Activated CD4-positive, alpha-beta memory T cell treated with anti-CD3 and anti-CD28 coated beads, Interleukin-2, amount 10 ng/mL, durations not matched to agents 7 days and 5 days (primary cell): Measurements from ENCODE around the gene SLC16A10. TPM values are rescaled to one million over a fixed set of nuclear protein-coding genes. Genes with fewer than 3 reads are reported as not detected.
"Not testable (repeated sequence)": the region's sequence is repeated elsewhere in the genome, so short reads cannot be mapped to it uniquely, and the experiment has no call there.

Source experiments
- CTCF ChIA-PET: fragments of 350-600 bp; sonication (Branson Sonifier 250); formaldehyde crosslinking; loops from one replicate; lab custom pipeline; 2021; ENCODE audit warnings: antibody characterized with exemption, inconsistent platforms; lab: Charles Lee
- POLR2A ChIA-PET: fragments of 350-600 bp; sonication (Branson Sonifier 250); formaldehyde crosslinking; loops from one replicate; lab custom pipeline; 2021; ENCODE audit warnings: antibody characterized with exemption; lab: Charles Lee
- DNase-seq: peaks from one replicate; pipeline ENCODE4 v3.0.0-alpha.2; 2020
- H3K27ac Mint-ChIP-seq: one replicate; pipeline ENCODE4 v1.8.0; 2021; ENCODE audit warnings: mild to moderate bottlenecking, mixed read lengths
- H3K27me3 Mint-ChIP-seq: one replicate; pipeline ENCODE4 v1.8.0; 2021; ENCODE audit warnings: mixed read lengths
- H3K36me3 Mint-ChIP-seq: one replicate; pipeline ENCODE4 v1.8.0; 2021; ENCODE audit warnings: low read depth, mixed read lengths
- H3K4me1 Mint-ChIP-seq: one replicate; pipeline ENCODE4 v1.8.0; 2021; ENCODE audit warnings: mixed read lengths
- H3K4me3 Mint-ChIP-seq: one replicate; pipeline ENCODE4 v1.8.0; 2021; ENCODE audit warnings: mild to moderate bottlenecking, mixed read lengths
- H3K9me3 Mint-ChIP-seq: one replicate; pipeline ENCODE4 v1.8.0; 2021; ENCODE audit warnings: mixed read lengths
- total RNA-seq, 2 experiments: library from RNA; stranded (reverse); gene quantifications; one replicate each; pipeline ENCODE4 v1.2.3, GENCODE V29; 2021

The SLC16A10 gene
- total RNA-seq, 2 experiments from 2014 or later, result 1.2 to 1.4 TPM

DNA sequence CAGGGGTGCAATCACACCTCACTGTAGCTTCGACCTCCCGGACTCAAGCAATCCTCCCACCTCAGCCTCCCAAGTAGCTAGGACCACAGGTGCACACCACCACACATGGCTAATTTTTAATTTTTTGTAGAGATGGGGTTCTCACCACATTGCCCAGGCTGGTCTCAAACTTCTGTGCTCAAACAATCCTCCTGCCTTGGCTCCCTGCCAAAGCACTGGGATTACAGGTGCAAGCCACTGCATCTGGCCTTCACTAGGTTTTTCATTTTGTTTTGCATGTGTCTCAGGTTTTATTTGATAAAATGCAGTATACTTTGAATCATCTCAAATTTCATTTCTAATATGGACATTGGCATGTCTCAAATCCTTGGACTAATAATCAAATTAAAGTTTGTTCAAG is 98.7 kb downstream of the SLC16A10 start:
- Mint-ChIP-seq H3K27me3 (no peaks in the 10 kb centered on the region), H3K4me1 (peaks cover 7% of the 10 kb centered on the region), H3K9me3 (peaks cover 1% of the 10 kb centered on the region), H3K4me3 (no peak overlapping the region), H3K27ac (no peak overlapping the region), H3K36me3 (peaks cover 3% of the 10 kb centered on the region)
- CTCF ChIA-PET, result no interaction called here
- POLR2A ChIA-PET, result interaction anchor here (0.6 kb wide), 1 partner anchor 45 kb away, joined by 3 read pairs; no protein-coding TSS in a partner anchor
- no peak for DNase-seq

DNA sequence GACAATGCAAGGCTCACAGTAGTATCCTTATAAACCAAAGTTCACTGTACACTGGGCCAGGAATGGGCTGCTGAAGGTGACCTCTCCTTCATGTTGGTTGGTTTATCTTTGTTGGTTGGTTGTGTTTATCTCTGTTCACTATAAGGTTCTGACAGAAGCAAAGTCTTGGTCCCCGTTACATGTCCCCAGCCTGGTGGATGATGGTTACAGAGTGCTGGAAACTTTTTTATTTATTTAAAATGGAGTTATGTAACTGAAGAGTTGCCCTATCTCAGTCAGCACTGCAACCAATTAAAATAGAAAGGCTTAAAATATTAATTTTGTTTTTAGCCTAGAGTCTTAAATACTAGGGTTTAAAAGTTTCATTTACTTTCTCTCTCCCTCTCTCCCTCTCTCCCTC is 100.6 kb downstream of the SLC16A10 start:
- Mint-ChIP-seq H3K27ac (no peak overlapping the region), H3K4me1 (peaks cover 7% of the 10 kb centered on the region), H3K27me3 (peaks cover 4% of the 10 kb centered on the region), H3K9me3 (peaks cover 9% of the 10 kb centered on the region), H3K4me3 (no peak overlapping the region), H3K36me3 (peaks cover 5% of the 10 kb centered on the region)
- ChIA-PET CTCF (no interaction called here), POLR2A (no interaction called here)
- DNase-seq, result no peak

DNA sequence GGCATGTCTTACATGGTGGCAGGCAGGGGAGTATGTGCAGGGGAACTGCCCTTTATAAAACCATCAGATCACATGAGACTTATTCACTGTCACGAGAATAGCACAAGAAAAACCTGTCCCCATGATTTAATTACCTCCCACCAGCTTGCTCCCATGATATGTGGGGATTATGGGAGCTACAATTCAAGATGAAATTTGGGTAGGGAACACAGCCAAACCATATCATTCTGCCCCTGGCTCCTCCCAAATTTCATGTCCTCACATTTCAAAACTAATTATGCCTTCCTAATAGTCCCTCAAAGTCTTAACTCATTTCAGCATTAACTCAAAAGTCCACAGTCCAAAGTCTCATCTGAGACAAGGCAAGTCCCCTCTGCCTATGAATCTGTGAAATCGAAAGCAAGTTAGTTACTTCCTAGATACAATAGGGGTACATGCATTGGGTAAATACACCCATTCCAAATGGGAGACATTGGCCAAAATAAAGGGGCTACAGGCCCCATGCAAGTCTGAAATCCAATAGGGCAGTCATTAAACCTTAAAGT is 102.4 kb downstream of the SLC16A10 start:
- H3K27me3 Mint-ChIP-seq, H3K9me3 Mint-ChIP-seq, DNase-seq, CTCF ChIA-PET, H3K36me3 Mint-ChIP-seq, POLR2A ChIA-PET, H3K27ac Mint-ChIP-seq, H3K4me1 Mint-ChIP-seq, H3K4me3 Mint-ChIP-seq: not testable (repeated sequence)

DNA sequence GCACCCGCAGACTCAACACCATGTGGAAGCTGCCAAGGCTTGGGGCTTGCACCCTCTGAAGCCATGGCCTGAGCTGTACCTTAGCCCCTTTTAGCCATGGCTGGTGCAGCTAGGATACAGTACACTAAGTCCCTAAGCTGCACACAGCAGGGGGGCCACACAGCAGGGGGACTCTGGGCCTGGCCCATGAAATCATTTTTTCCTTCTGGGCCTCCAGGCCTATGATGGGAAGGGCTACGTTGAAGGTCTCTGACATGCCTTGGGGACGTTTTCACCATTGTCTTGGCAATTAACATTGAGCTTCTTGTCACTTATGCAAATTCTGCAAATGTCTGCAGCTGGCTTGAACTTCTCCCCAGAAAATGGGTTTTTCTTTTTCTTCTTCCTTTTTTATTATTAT is 103.3 kb downstream of the SLC16A10 start:
- POLR2A ChIA-PET, result no interaction called here
- no peak for DNase-seq
- CTCF ChIA-PET, result no interaction called here
- H3K4me3 Mint-ChIP-seq, result no peak overlapping the region
- H3K4me1 Mint-ChIP-seq, result no peaks in the 10 kb centered on the region
- peaks cover 9% of the 10 kb centered on the region for H3K9me3 Mint-ChIP-seq
- H3K36me3 Mint-ChIP-seq, result peaks cover 5% of the 10 kb centered on the region
- H3K27me3 Mint-ChIP-seq, result peaks cover 6% of the 10 kb centered on the region
- H3K27ac Mint-ChIP-seq, result no peak overlapping the region

DNA sequence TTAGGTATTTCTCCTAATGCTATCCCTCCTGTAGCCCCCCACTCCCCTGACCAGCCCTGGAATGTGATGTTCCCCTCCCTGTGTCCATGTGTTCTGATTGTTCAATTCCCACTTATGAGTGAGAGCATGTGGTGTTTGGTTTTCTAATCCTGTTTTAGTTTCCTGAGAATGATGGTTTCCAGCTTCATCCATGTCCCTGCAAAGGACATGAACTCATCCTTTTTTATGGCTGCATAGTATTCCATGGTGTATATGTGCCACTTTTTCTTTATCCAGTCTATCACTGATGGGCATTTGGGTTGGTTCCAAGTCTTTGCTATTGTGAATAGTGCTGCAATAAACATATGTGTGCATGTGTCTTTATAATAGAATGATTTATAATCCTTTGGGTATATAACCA is 103.8 kb downstream of the SLC16A10 start:
- DNase-seq, H3K9me3 Mint-ChIP-seq, H3K27ac Mint-ChIP-seq, H3K36me3 Mint-ChIP-seq, CTCF ChIA-PET, H3K4me3 Mint-ChIP-seq, POLR2A ChIA-PET, H3K4me1 Mint-ChIP-seq, H3K27me3 Mint-ChIP-seq: not testable (repeated sequence)

DNA sequence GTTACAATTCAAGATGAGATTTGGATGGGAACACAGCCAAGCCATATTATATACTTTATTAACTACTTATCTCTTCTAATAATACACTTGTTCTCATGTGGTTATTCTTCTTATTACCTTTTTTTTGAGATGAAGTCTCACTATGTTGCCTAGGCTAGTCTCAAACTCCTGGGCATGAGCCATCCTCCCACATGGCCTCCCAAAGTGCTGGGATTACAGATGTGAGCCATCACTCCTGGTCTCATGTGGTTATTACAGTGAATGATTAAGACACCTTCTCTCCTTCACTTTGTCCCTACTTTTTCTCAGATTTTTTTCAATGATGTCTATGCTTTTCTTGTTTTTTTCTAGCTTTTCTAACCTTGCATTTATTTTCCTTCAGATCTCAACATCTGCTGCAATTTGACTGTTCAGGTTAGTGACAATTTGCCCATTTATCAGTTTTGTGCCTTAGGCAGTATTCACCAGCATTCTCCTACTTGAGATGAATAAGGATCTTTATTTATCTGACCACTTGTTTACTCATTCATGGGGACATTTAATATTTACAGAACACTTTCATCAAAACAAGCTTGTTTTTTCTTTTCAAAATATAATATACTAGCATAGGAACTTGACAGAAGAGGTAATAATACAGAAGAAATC is 105.7 kb downstream of the SLC16A10 start:
- CTCF ChIA-PET, result no interaction called here

DNA sequence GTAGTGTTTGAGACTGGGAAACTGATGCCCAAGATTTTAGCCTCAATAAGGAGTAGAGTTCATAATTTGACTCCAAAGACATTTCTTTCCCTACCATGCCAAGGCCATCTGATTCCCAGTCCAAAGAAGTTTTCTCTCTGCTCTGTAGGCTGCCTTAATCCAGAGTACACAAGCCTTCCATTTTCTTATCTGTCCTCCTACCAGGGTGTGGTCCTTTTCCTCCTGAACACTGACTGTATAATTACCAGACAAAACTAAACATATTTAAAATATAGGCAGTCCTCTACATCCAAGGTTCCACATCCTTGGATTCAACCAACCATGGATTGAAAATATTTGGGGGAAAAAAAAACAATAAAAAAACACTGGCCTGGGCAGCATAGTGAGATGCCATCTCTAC is 108.4 kb downstream of the SLC16A10 start:
- ChIA-PET POLR2A (no interaction called here), CTCF (no interaction called here)
- no peak overlapping the region for H3K27ac Mint-ChIP-seq
- H3K4me1 Mint-ChIP-seq, result no peaks in the 10 kb centered on the region
- no peak for DNase-seq
- H3K9me3 Mint-ChIP-seq, result peaks cover 9% of the 10 kb centered on the region
- H3K36me3 Mint-ChIP-seq, result peaks cover 5% of the 10 kb centered on the region
- no peak overlapping the region for H3K4me3 Mint-ChIP-seq
- H3K27me3 Mint-ChIP-seq, result peaks cover 6% of the 10 kb centered on the region

More for the DNA sequence above, 105.7 kb downstream of the SLC16A10 start:
- POLR2A ChIA-PET, result no interaction called here
- peaks cover 5% of the 10 kb centered on the region for H3K36me3 Mint-ChIP-seq
- H3K4me1 Mint-ChIP-seq, result no peaks in the 10 kb centered on the region
- DNase-seq, result no peak
- H3K27me3 Mint-ChIP-seq, result peaks cover 6% of the 10 kb centered on the region
- H3K27ac Mint-ChIP-seq, result no peak overlapping the region
- H3K4me3 Mint-ChIP-seq, result no peak overlapping the region
- peaks cover 9% of the 10 kb centered on the region for H3K9me3 Mint-ChIP-seq

DNA sequence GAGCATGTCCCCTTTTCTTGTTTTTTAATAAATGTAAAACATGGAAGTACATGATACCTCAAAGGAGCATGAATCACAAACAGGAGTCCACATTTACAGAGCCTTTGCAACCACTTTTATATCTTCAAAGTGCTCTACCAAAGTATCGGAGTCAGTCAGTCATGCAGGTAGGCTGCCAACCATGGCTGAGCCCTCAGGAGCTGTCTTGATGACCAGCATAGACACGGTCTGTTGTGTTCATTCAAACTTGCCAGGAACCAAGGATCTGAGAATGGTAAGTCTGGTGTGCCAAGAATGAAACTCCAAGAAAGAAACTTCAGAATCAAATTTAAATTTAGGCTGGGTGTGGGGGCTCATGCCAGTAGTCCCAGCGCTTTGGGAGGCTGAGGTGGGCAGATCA is 111.5 kb downstream of the SLC16A10 start:
- no peaks in the 10 kb centered on the region for H3K4me1 Mint-ChIP-seq
- POLR2A ChIA-PET, result no interaction called here
- no peaks in the 10 kb centered on the region for H3K27me3 Mint-ChIP-seq
- H3K36me3 Mint-ChIP-seq, result no peaks in the 10 kb centered on the region
- CTCF ChIA-PET, result interaction anchor here (0.9 kb wide), 1 partner anchor 10 kb away, joined by 4 read pairs; no protein-coding TSS in a partner anchor
- H3K4me3 Mint-ChIP-seq, result no peak overlapping the region
- H3K9me3 Mint-ChIP-seq, result no peaks in the 10 kb centered on the region
- no peak for DNase-seq
- H3K27ac Mint-ChIP-seq, result no peak overlapping the region

DNA sequence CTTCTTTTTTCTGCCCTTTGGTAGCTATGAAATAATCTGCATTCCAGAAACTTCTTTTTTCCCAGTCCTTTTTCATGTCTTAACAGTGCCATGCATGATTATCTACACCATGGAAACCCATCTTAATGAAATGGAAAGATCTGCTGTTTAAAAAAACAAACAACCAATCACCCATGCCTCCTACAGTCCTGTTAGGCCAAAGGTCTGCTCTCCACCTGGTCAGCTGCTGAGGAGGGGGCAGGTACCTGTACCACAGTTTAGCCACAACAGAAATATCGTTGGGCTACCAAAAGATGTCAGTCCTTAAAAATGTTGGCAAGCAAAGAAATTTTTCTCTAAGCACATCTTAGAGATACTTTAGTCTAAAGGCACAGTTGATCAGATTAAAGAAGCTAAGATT is 112.6 kb downstream of the SLC16A10 start:
- H3K27me3 Mint-ChIP-seq, result no peaks in the 10 kb centered on the region
- no peak overlapping the region for H3K4me3 Mint-ChIP-seq
- H3K27ac Mint-ChIP-seq, result no peak overlapping the region
- no peaks in the 10 kb centered on the region for H3K4me1 Mint-ChIP-seq
- ChIA-PET CTCF (interaction anchor here (0.6 to 1.3 kb wide), 2 partner anchors 10 to 81 kb away, joined by 3 read pairs; no protein-coding TSS in a partner anchor), POLR2A (no interaction called here)
- DNase-seq, result no peak
- H3K9me3 Mint-ChIP-seq, result no peaks in the 10 kb centered on the region
- no peaks in the 10 kb centered on the region for H3K36me3 Mint-ChIP-seq

DNA sequence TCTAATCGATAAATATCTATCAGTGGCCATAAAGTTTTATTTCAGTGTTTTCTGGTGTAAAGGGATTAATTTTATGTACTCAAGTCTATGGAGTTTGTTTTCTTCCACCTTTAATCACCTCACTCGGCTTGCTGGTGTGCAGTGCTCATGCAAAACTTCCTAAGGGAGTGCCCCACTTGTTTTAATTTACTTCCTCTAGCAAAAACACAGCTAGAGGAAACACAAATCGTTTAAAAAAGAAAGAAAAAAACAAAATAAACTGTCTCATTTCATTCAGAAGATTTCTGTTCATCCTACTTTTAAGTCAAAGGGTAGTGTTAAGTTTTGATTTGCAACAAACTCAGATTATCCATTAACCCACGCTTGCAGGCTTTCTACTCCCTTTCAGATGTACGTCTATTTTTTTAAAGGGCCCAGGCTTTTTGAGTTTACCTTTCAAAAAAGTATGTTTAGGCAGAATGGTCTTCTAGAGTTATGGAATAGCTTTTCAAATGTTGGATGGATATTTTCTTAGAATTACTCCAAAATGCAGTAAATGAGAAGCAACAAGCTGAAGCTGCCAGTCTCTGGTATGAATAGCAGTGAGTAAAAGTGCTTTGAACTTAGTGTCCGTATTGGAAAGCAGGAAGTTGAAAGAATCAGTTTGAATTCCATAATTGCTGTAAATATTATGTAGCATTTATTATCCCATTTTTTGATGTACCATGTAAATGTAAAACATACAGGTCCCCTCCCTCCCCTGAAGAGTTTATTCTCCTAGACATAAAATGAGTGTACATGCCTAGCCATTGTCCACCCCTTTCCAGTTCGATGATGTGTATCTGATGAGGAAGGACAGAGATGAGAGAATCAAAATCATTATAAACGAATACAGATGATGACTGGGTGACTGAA is 113.3 kb downstream of the SLC16A10 start:
- Mint-ChIP-seq H3K36me3 (no peaks in the 10 kb centered on the region), H3K27ac (no peak overlapping the region), H3K9me3 (no peaks in the 10 kb centered on the region), H3K4me1 (no peaks in the 10 kb centered on the region), H3K4me3 (no peak overlapping the region), H3K27me3 (no peaks in the 10 kb centered on the region)
- POLR2A ChIA-PET, result no interaction called here
- no peak for DNase-seq
- CTCF ChIA-PET, result interaction anchor here (1.3 kb wide), 1 partner anchor 10 kb away, joined by 3 read pairs; no protein-coding TSS in a partner anchor

DNA sequence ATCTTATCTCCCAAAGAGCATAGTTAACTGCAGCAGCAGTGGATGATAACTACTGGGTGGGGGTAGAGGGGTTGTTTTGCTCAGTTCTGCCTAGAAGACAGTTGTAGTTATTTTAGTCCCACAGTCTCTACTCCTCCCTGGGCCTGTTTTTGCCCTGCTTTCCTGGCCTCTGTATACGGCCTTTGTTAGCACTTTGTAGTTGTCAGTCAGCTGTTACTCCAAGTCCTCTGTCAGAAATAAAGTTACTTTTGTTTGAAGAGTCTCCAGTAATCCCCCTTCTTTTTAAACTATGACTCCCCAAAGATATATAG is 113.9 kb downstream of the SLC16A10 start:
- ChIA-PET CTCF (interaction anchor here (1.3 kb wide), 1 partner anchor 9 kb away, joined by 3 read pairs; no protein-coding TSS in a partner anchor), POLR2A (no interaction called here)
- Mint-ChIP-seq H3K27me3 (no peaks in the 10 kb centered on the region), H3K36me3 (no peaks in the 10 kb centered on the region), H3K4me1 (no peaks in the 10 kb centered on the region), H3K4me3 (no peak overlapping the region), H3K27ac (no peak overlapping the region), H3K9me3 (no peaks in the 10 kb centered on the region)
- DNase-seq, result no peak

DNA sequence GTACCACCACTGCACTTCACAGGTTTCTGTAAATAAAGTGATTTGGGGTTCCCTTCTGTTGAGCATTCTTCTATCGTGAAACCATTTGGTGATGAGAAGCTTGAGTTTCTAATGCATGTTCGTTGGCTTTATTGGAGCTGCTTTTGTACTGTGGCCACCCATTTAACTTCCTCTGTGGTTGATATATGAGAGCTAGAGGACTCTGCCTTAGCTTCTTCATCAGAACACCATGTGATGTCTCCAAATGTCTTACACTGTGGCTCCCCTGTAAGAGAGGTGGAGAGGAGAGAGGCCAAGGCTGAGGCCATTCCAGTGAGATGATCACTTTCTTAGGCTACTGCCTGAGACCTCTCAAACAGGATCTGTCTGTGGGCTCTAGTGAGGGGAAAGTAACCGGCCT is 114.5 kb downstream of the SLC16A10 start:
- H3K9me3 Mint-ChIP-seq, result no peaks in the 10 kb centered on the region
- DNase-seq, result no peak
- no peaks in the 10 kb centered on the region for H3K36me3 Mint-ChIP-seq
- no peak overlapping the region for H3K4me3 Mint-ChIP-seq
- no peak overlapping the region for H3K27ac Mint-ChIP-seq
- POLR2A ChIA-PET, result no interaction called here
- no peaks in the 10 kb centered on the region for H3K27me3 Mint-ChIP-seq
- CTCF ChIA-PET, result interaction anchor here (0.6 kb wide), 1 partner anchor 8 kb away, joined by 6 read pairs; no protein-coding TSS in a partner anchor
- no peaks in the 10 kb centered on the region for H3K4me1 Mint-ChIP-seq

DNA sequence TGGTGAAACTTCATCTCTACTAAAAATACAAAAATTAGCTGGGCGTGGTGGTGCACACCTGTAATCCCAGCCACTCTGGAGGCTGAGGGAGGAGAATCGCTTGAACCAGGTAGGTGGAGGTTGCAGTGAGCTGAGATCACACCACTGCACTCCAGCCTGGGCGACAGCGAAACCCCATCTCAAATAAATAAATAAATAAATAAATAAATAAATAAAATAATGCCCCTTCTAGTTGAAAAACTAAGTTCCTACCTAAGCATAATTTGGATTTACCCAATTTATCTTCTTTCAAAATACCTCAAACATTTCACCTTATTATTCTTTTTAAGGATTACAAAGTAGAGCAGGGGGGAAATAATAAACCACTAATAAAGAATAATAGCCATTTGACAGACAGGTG is 116.2 kb downstream of the SLC16A10 start:
- POLR2A ChIA-PET, H3K36me3 Mint-ChIP-seq, H3K4me3 Mint-ChIP-seq, DNase-seq, H3K27me3 Mint-ChIP-seq, H3K9me3 Mint-ChIP-seq, H3K4me1 Mint-ChIP-seq, H3K27ac Mint-ChIP-seq: not testable (repeated sequence)
- CTCF ChIA-PET, result interaction anchor here (1.0 kb wide), 1 partner anchor 146 kb away, joined by 4 read pairs; no protein-coding TSS in a partner anchor
